COLO829 (cell line): ENCODE results near the gene NFIB.

Experiments used
- DNase-seq: peaks from one replicate; pipeline ENCODE4 v3.0.0; 2012; ENCODE audit warnings: low spot score

The NFIB gene

GRCh38 chr9:14313951-14314423, at the start of gene NFIB:
TSS of gene NFIB (minus strand) at chr9:14314141. CDS start at chr9:14313511, 630 bp downstream.
- no peak for DNase-seq

- DNase-seq: no peak
Observed at GRCh38 chr9:14362175-14362574, 48.2 kb upstream of the NFIB start.

DNA sequence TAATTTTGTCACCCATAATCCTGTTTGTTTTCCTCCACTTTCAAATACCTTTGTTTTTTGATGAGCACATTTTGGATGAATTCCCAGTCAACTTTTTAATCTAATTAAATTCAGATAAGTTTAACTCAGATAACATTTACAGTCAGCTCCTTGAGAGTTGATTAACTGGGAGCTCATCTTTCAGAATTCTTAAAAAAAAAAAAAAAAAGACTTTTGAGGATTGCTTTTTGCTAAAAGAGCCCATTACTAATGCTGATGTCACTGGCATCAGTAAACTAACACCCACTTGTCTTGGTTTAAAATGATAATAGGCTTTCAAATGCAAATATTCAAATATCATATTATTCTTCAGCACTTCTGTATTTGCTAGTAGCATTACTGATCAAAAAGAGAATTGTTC, 47.1 kb upstream of the NFIB start:
- no peak for DNase-seq

DNA sequence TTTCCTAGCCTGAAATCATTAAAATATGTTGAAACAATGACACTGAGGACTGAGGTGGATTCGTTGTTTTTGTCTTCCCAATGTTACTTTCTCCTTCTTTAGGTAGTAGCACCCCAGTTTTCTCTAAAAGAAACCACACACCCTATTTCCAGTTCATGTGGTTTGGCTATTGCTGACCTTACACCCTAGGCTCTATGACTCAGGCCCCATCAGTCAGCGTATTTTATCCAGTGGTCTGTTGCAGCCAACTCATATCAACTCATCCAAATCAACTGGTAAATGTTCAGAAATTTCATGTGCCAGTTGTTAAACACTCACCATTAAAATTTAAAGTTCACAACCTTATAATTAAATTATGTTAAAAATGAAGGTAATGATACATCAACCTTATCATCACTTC, 44.6 kb upstream of the NFIB start:
- no peak for DNase-seq

DNA sequence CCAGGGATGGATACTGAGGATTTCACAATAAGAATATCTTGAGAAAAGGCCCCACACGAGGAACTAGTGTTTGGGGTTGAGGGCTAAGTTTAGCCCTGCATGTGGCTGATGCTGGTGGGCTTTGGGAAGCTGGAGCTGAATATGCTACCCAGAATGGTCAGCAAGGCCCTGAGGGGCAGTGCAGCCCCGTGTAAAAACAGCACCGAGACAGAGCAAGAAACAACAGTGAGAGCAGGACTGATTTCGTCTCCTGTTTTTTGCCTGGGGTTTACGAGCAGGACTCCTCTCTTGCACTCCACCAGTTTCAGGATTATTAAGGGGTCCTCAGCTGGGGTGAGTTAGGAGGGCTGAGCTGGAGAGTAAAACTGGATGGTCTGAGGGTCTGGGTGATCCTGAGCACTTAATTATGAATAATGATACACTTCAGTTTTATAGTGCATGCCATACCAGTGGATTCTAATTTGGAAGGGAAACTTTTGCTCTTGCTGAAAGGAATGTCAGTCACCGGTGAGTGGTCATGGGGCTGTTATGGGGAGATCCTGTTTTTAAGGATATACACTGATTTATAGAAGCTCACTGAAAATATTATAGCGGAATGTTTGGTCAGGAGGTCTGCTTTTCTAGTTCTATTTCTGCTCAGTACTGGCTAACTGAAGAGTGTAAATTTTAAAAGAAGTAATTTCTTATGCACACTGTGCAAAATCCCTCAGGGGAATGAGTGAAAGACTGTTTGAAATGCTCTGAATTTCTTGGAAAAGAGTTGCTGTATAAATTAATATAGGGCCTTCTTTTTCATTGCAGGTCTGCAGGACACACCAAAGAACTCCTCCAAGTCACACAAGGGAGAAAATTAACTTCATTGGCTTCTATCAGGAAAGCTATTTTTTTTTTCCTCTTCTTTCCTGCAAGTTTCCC, 42.7 kb upstream of the NFIB start:
- DNase-seq: no peak

- DNase-seq: no peak
Observed at GRCh38 chr9:14354201-14354600, 40.3 kb upstream of the NFIB start.

DNA sequence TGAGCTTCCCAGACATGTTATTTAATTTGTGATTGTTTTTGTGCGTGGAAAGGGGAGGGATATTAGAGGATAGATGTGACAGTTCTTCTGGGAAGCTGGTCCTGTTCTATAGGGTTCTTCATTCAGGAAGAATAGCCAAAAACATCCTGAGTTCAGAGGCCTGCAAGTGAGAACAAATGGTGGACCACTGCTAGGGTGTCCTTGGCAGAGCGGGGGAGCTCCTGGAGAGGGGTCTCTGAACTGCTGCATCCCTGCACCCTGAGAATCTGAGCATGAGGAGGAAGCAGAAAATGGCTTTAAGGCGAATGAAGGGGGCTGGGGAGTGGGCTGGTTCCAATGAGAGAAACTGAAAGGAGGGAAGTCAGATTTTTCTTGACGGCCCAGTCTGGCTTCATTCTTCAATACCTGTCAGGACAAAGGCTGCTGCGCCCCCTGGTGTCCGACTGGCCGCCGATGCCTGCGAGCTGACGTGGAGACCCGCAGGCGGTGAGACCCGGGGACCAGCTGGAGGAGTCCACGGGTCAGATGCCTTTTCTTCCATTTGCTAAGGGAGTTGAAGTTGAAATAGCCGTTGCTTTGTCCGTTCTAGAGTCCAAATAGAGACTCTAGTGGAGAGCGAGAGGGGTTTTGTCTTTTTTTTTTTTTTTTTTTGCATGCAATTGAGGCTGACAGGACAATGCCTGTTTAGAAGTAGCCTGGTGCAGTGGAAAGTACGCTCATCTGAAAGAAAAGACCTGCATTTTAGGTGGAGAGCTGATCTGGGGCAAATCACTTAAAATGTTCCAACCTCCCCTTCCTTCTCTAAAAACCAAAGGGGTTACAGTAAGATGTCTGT, 39.5 kb upstream of the NFIB start:
- DNase-seq: peak; percentile 51

DNA sequence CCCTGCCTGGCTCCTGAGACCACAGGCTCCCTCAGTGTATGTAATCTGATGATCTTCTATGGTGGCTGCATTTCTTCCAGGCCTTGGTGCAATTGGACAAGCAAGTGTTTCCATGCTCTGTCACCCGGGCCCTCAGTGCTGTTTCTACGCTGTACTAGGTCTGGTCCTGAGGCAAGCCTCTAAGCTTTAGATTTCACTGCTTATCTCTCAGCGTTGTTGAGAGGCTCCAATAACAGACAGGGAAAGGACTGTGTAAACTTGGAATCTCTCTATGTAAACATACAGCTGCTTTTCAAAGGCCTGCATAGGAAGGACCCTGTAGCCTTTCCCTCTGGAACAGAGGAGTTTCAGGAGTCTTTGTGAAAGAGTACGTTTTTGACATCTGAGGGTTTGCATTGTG, 38.6 kb upstream of the NFIB start:
- no peak for DNase-seq

- no peak for DNase-seq
Observed at GRCh38 chr9:14351221-14351836, 37.4 kb upstream of the NFIB start.

- DNase-seq: no peak
Observed at GRCh38 chr9:14350754-14351153, 36.8 kb upstream of the NFIB start.

- no peak for DNase-seq
Observed at GRCh38 chr9:14350349-14350728, 36.4 kb upstream of the NFIB start.

DNA sequence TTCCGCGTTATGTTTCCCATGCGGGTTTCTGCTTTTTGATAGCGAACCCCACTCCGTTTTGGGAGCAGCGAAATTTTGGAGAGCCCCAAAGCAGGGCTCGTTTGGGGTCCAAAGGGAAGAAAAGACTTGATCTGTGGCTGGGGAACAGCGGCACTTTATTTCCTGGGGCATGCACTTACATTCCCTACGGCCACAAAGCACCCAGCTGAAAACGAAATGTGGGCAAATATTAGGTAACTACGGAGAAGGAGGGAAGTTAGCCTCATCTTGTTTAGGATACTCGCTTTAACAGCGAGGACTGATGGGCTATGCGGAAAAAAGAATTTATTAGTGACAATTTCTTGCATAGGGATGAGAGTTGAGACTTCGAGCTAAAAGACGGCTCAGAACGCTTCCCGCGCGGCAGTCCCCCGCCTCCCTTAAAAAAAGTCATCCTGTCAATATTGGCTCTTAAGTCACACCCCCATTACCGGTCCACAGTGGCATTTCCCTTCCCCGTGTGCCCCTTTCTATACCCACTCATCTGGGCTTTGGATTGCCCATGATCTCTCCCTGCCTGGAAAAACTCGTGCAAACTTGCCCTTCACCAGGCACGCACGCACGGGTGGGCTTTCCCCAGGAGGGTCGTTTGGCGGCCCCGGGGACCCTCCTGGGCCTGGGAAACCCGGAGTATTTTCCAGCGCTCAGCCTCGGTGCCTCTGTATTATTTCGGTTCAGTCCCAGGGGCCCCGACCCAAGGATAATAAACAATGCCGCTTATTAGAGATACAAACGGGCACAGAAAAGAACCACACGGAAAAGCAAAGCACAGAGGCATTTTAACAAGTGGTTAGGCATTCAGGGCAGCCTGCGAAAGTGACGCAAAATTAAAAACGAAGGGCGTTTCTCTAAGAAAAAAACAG, 35.8 kb upstream of the NFIB start:
- no peak for DNase-seq

- no peak for DNase-seq
Observed at GRCh38 chr9:14349146-14349446, 35.2 kb upstream of the NFIB start.

DNA sequence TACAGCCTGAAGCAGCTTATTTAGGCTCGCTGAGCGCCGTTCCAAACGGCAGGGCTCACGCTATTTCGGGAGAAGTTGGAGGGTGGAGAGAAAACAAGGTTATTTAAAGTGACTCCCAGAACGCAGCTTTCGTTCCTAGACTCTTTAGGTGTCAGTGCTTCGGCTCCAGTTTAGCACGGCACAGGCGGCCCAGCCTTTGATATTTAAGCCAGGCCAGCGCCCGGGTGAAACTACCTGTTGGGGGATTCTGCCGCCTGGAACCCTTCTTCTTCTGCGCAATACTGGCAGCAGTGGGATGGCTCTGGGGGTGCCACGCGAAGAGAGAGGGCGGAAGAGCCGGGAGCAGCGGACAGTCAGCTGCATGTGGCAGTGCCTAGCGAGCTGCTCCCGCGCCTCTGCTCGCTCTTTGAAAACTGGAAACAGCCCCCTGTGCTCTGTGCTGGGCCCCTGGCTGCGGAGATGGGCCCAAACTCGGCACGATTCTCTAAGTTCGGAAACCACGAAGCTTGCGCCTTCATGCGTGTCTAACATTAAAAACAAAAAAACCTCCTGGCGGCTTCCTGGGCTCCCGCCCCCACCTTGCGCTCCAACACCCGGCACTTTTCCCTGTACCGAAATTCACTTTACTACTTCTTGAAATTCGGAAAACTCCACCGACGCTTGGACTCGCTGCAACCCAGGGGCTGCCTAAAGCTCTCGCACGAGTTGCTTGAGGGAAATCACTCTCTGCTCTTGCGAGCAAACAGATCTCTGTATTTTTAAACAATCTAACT, 34.6 kb upstream of the NFIB start:
- DNase-seq: no peak

DNA sequence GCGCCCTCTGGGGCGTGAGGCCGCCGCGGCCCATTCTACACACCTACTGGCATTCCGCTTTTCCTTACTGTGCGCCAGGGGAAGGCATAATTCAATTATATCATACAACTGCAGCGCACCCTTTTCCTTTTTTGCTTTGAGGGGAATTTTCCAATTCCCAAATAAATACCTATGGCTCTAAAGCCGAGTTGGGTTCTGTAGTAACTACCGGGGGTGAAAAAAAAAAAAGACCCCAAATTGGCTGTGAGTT, 34.1 kb upstream of the NFIB start:
- DNase-seq: no peak

- no peak for DNase-seq
Observed at GRCh38 chr9:14347406-14348122, 33.6 kb upstream of the NFIB start.

DNA sequence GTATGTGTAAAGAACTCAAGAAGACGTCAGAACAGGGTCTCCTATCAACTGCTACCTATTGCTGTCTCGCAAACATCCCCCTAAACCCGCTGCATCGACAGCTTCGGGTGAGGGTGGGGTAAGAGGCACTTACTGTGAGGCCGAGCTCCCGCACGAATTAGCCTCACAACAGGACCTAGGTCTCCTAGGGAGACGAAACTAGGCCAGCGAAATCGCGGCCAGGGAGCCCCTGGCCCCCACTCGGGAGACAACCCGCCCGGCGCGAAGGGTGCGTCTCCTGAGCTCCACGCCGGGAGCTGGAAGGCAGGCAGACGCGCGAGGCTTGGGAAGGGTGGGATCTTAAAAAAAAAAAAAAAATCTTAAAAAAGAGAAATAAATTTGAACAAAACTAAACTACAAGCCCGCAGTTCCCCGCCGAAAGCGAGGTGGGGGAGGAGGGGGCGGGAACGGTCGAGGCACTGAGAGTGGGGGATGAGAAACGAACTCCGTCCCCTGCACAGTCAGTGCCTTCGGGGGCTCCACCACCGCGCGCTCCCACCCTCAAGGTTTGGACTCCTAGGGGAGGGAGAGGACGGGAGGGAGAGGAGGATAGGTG, 33.0 kb upstream of the NFIB start:
- no peak for DNase-seq

DNA sequence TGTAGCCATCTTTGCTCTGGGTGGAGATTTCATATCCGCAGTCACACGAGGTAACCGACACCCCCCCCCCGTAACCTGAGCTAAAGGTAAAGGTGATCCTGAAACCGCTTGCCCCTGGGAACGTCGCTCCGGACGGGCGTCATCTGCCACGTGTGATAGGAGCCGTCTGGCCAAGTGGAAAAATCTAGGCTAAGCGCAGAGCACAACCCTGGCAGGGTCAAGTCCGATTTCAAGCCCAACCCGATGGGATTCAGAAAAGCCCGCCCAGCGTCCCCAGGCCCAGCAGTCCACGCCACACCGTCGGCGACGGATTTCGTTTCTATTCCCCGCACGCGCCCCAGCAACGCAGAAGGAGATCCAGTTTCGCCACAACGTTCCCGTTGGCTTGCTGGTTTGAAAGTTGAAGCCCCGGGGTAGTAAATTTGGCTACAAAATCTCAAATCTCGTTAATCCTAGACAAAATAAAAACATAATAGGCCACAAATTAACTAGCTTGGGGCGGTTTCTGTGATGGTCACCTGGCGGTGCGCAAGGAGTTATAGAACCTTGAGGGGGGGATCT, 32.4 kb upstream of the NFIB start:
- no peak for DNase-seq

DNA sequence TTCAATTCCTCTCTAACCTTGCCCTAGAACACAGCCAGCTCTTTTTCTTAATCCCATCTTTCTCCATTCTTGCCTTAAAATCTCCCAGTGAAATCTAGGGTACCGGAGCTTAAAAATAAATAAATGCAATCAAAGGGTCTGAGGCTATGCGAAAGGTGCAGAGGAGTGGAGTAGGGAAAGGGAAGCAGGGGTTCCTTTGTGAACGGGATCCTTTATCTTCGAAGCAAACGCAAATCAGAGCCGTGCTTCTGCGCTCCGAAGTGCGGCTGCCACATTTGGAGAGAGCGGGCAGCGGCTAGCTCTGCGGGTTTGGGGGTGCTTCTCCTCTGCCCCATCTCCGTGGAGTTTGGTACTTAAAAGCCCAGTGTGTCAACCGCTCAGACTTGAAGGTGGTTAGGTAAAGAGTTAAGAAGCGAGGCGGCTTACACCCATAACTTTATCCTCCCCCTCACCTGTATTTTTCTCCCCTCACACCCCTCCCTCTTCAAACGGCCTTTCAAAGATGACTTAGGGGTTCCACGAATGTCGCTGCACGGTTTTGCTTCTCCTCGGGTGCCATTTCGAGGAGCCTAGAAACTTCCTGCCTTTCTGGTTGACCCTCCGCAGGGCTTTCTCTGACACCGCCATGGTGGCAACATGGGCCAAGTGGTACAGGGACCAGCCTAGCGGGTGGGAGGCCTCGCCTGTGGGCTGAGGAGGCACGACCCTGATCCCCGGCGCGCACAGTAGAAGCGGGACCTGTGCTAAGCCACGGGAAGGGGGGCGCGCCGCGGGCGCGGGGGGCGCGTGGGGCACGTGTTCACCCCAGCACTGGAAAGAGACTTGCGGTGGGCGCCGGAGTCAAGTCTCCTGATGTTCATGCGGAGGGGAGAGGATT, 31.7 kb upstream of the NFIB start:
- DNase-seq: no peak
